B cell (primary cell): ENCODE measurements around the gene ETV2. TPM values are rescaled to one million over a fixed set of nuclear protein-coding genes. Genes with fewer than 3 reads are reported as not detected.

Experiments
- ATAC-seq: fragments of 200-7000 bp; cut with Tn5 transposase; one replicate; pipeline ENCODE4 v1.10.0; 2021; ENCODE audit warnings: low read depth, mild to moderate bottlenecking, moderate number of reproducible peaks, moderate library complexity
- CTCF ChIA-PET: fragments of 350-600 bp; sonication (Branson Sonifier 250); formaldehyde crosslinking; loops from one replicate; lab custom pipeline; 2021; ENCODE audit warnings: antibody characterized with exemption, inconsistent platforms; lab: Charles Lee
- POLR2A ChIA-PET: fragments of 350-600 bp; sonication (Branson Sonifier 250); formaldehyde crosslinking; loops from one replicate; lab custom pipeline; 2021; ENCODE audit warnings: antibody characterized with exemption; lab: Charles Lee
- DNase-seq: peaks from one replicate; pipeline ENCODE4 v3.0.0; 2013
- H2AFZ ChIP-seq: 2 replicates; pipeline ENCODE4 v1.6.1; 2012; ENCODE audit warnings: mild to moderate bottlenecking, low read depth, low read length; ENCODE audit not compliant: insufficient read depth, poor library complexity, severe bottlenecking
- H3K27ac ChIP-seq, 2 donors: 1 replicate in 1 of 2; 2 replicates in 1 of 2; pipeline ENCODE4 v1.5.1; 2012 to 2013; ENCODE audit warnings: low read length in 2 of 2, mild to moderate bottlenecking in 2 of 2, moderate library complexity in 1 of 2
- H3K27me3 ChIP-seq, 4 experiments: fragments of 200-600 bp in 1 of 4; sonication (generic) in 1 of 4; replicated peaks in 1 of 4; 1 replicate in 2 of 4; 2 replicates in 2 of 4; pipeline versions ENCODE4 v1.6.1 to v1.7.0; 2013 to 2016; ENCODE audit warnings: low read length in 3 of 4, mild to moderate bottlenecking in 2 of 4, mixed read lengths in 1 of 4, moderate library complexity in 1 of 4; ENCODE audit not compliant: insufficient read depth in 4 of 4, control insufficient read depth in 3 of 4; ENCODE audit errors: control extremely low read depth in 1 of 4
- H3K36me3 ChIP-seq, 2 experiments: replicated peaks in 1 of 2; 1 replicate in 1 of 2; 2 replicates in 1 of 2; pipeline versions ENCODE4 v1.6.1 to v1.7.1; 2013; ENCODE audit warnings: low read length in 1 of 2; ENCODE audit not compliant: insufficient read depth in 2 of 2, control insufficient read depth in 1 of 2; ENCODE audit errors: control extremely low read depth in 1 of 2, extremely low read depth in 1 of 2
- H3K4me1 ChIP-seq, 2 donors: fragments of 200-600 bp in 1 of 2; sonication (generic) in 1 of 2; 1 replicate in 1 of 2; 2 replicates in 1 of 2; pipeline versions ENCODE4 v1.5.1 to v1.6.1; 2013 to 2017; ENCODE audit warnings: low read length in 2 of 2; ENCODE audit not compliant: control insufficient read depth in 2 of 2, insufficient read depth in 2 of 2
- H3K4me2 ChIP-seq: replicated peaks from 2 replicates; pipeline ENCODE3; 2012; ENCODE audit warnings: mild to moderate bottlenecking, low read depth, low read length; ENCODE audit not compliant: poor library complexity, severe bottlenecking
- H3K4me3 ChIP-seq, 5 experiments: fragments of 200-600 bp in 1 of 5; sonication (generic) in 1 of 5; 1 replicate in 3 of 5; 2 replicates in 2 of 5; pipeline versions ENCODE4 v1.5.1 to v1.7.0; 2011 to 2016; ENCODE audit warnings: low read length in 4 of 5, mild to moderate bottlenecking in 4 of 5, low read depth in 2 of 5, control low read depth in 1 of 5, moderate library complexity in 1 of 5; ENCODE audit not compliant: insufficient read depth in 1 of 5; ENCODE audit errors: control extremely low read depth in 1 of 5, extremely low read depth in 1 of 5
- H3K79me2 ChIP-seq: fragments of 200-600 bp; sonication (generic); one replicate; pipeline ENCODE4 v1.6.0; 2016; ENCODE audit warnings: low read length; ENCODE audit not compliant: control insufficient read depth, insufficient read depth
- H3K9ac ChIP-seq: fragments of 200-600 bp; sonication (generic); 2 replicates; pipeline ENCODE4 v1.6.1; 2017; ENCODE audit warnings: mild to moderate bottlenecking, low read length, moderate library complexity
- H3K9me3 ChIP-seq, 3 donors: one replicate each; pipeline versions ENCODE4 v1.6.1 to v1.7.1; 2013; ENCODE audit warnings: low read length in 2 of 3; ENCODE audit not compliant: control insufficient read depth in 2 of 3, insufficient read depth in 1 of 3; ENCODE audit errors: control extremely low read depth in 1 of 3
- H4K20me1 ChIP-seq: 2 replicates; pipeline ENCODE4 v1.6.0; 2012; ENCODE audit warnings: mild to moderate bottlenecking, low read length; ENCODE audit not compliant: insufficient read depth, control insufficient read depth, poor library complexity, severe bottlenecking
- H3K27ac Mint-ChIP-seq: one replicate; pipeline ENCODE4 v1.8.0; 2021; ENCODE audit warnings: mixed read lengths
- H3K27me3 Mint-ChIP-seq: one replicate; pipeline ENCODE4 v1.8.0; 2021; ENCODE audit warnings: mixed read lengths
- H3K4me1 Mint-ChIP-seq: one replicate; pipeline ENCODE4 v1.8.0; 2021; ENCODE audit warnings: mixed read lengths
- H3K4me3 Mint-ChIP-seq: one replicate; pipeline ENCODE4 v1.8.0; 2021; ENCODE audit warnings: mixed read lengths
- H3K9me3 Mint-ChIP-seq: one replicate; pipeline ENCODE4 v1.8.0; 2022; ENCODE audit warnings: mixed read lengths; ENCODE audit not compliant: insufficient read depth
- CTCF ChIP-seq: fragments of 200-600 bp; IDR thresholded peaks from one replicate; pipeline ENCODE4 v1.8.0; 2022; ENCODE audit warnings: antibody characterized with exemption, mild to moderate bottlenecking
- EZH2 ChIP-seq: IDR thresholded peaks from 2 replicates; pipeline ENCODE4 v1.6.1; 2012; ENCODE audit warnings: borderline replicate concordance, low read depth, mild to moderate bottlenecking, moderate library complexity, low read length; ENCODE audit not compliant: insufficient read depth, poor library complexity, severe bottlenecking
- WGBS: methylation state at CpG from one replicate; pipeline ENCODE4 v1.1.5; 2013; ENCODE audit warnings: missing lambda C conversion rate; ENCODE audit not compliant: insufficient coverage; 5-methylcytosine and 5-hydroxymethylcytosine counted together
- intact Hi-C: fragments of 100-400 bp; cut with micrococcal nuclease; formaldehyde crosslinking; loops from one replicate; pipeline ENCODE4 v1.10.0; 2022
- polyA plus RNA-seq: library from polyadenylated mRNA; depleted of rRNA; stranded (reverse); fragments of >200 nt; gene quantifications from 2 replicates; pipeline ENCODE4 v1.2.3, GENCODE V29; 2012
- total RNA-seq, 2 donors: library from RNA; stranded (reverse); fragments of 120-200 nt in 1 of 2; gene quantifications; 1 replicate in 1 of 2; 2 replicates in 1 of 2; pipeline versions ENCODE4 v1.2.3 to v1.2.4, GENCODE V29; 2013 to 2022

ETV2 gene
- total and polyA plus RNA-seq, 2 donors (not counting 1 experiment from before 2014, with no cell fraction given) = 0.42 to 0.49 TPM

- no peaks in the 10 kb centered on the region for H3K27me3 ChIP-seq
- no peak overlapping the region for H3K4me3 ChIP-seq
- 96% methylated on average over 9 of the region's 10 CpGs for WGBS
Measured at GRCh38 chr19:35642312-35642711, 767 bp downstream of the ETV2 start.

More at GRCh38 chr19:35642312-35642711, 767 bp downstream of the ETV2 start:
- no peaks in the 10 kb centered on the region for H3K27me3 Mint-ChIP-seq
- ChIA-PET CTCF (no interaction called here), POLR2A (interaction anchor here (0.6 kb wide), 3 partner anchors 384 to 503 kb away, joined by 5 to 7 read pairs (median 6); no protein-coding TSS in a partner anchor)
- H3K4me1 Mint-ChIP-seq = peaks cover 32% of the 10 kb centered on the region
- Histone ChIP-seq H3K9me3 (peaks cover 0 to under 1% (median 0%) of the 10 kb centered on the region in 3 donors), H4K20me1 (no peaks in the 10 kb centered on the region), H3K9ac (no peak overlapping the region), H3K4me2 (peak overlapping the region; percentile 100), H2AFZ (no peak overlapping the region), H3K27ac (no peak overlapping the region), H3K36me3 (peaks cover 0 to 10% of the 10 kb centered on the region in 2 experiments), H3K79me2 (no peaks in the 10 kb centered on the region), H3K4me1 (peaks cover 17 to 39% of the 10 kb centered on the region in 2 donors)
- no peaks in the 10 kb centered on the region for H3K9me3 Mint-ChIP-seq
- H3K4me3 Mint-ChIP-seq = peak overlapping the region; percentile 94
- no peak for TF ChIP-seq CTCF
- TF ChIP-seq EZH2 = no peak
- peak overlapping the region; percentile 77 for H3K27ac Mint-ChIP-seq
- ATAC-seq = no peak
- intact Hi-C loops = loop anchor here (10.0 kb wide), 2 partner anchors 472 to 1952 kb away; partner anchors contain the start of genes OVOL3, POLR2I, TBCB and ZNF540
- no peak for DNase-seq
